GM18502 (cell line): ENCODE data around the gene SOS1.

Experiments
- ATAC-seq: cut with Tn5 transposase; IDR thresholded peaks from one replicate; pipeline ENCODE4 v1.9.1; 2021; ENCODE audit warnings: mild to moderate bottlenecking; ENCODE audit not compliant: unreplicated experiment, poor library complexity

The SOS1 gene

GRCh38 chr2:38978296-38978903, 142.5 kb downstream of the SOS1 start:
- no peak for ATAC-seq

GRCh38 chr2:38977047-38977446, 143.8 kb downstream of the SOS1 start:
- ATAC-seq, result no peak

GRCh38 chr2:38975042-38975441, 145.8 kb downstream of the SOS1 start:
- no peak for ATAC-seq

GRCh38 chr2:38973266-38973665, 147.6 kb downstream of the SOS1 start:
- ATAC-seq, result no peak

- no peak for ATAC-seq
Observed at GRCh38 chr2:38971377-38971776, 149.5 kb downstream of the SOS1 start.

- no peak for ATAC-seq
Observed at GRCh38 chr2:38968021-38968420, 152.8 kb downstream of the SOS1 start.

GRCh38 chr2:38966678-38967077, 154.2 kb downstream of the SOS1 start:
- ATAC-seq, result no peak

- no peak for ATAC-seq
Observed at GRCh38 chr2:38966006-38966405, 154.8 kb downstream of the SOS1 start.

GRCh38 chr2:38960609-38961320, 160.1 kb downstream of the SOS1 start:
- no peak for ATAC-seq

- ATAC-seq, result peak; percentile 66
Observed at GRCh38 chr2:38959938-38960608, 160.8 kb downstream of the SOS1 start.

- ATAC-seq, result no peak
Observed at GRCh38 chr2:38959466-38959865, 161.4 kb downstream of the SOS1 start.

GRCh38 chr2:38957972-38958371, 162.9 kb downstream of the SOS1 start:
- no peak for ATAC-seq

GRCh38 chr2:38951766-38952165, 169.1 kb downstream of the SOS1 start:
- no peak for ATAC-seq

- no peak for ATAC-seq
Observed at GRCh38 chr2:38948995-38949394, 171.9 kb downstream of the SOS1 start.

- ATAC-seq, result no peak
Observed at GRCh38 chr2:38948387-38948882, 172.4 kb downstream of the SOS1 start.

GRCh38 chr2:38947241-38948239, 173.3 kb downstream of the SOS1 start:
- ATAC-seq, result peak; percentile 81

- no peak for ATAC-seq
Observed at GRCh38 chr2:38945911-38946310, 174.9 kb downstream of the SOS1 start.

GRCh38 chr2:38945372-38945771, 175.5 kb downstream of the SOS1 start:
- ATAC-seq, result no peak

- no peak for ATAC-seq
Observed at GRCh38 chr2:38943784-38944183, 177.1 kb downstream of the SOS1 start.

GRCh38 chr2:38940746-38941145, 180.1 kb downstream of the SOS1 start:
- ATAC-seq, result no peak
